HG03108 (cell line): ENCODE measurements around the gene ANO1.

Source experiments
- ATAC-seq: cut with Tn5 transposase; IDR thresholded peaks from one replicate; pipeline ENCODE4 v1.9.1; 2021; ENCODE audit warnings: moderate library complexity; ENCODE audit not compliant: unreplicated experiment

The ANO1 gene

DNA sequence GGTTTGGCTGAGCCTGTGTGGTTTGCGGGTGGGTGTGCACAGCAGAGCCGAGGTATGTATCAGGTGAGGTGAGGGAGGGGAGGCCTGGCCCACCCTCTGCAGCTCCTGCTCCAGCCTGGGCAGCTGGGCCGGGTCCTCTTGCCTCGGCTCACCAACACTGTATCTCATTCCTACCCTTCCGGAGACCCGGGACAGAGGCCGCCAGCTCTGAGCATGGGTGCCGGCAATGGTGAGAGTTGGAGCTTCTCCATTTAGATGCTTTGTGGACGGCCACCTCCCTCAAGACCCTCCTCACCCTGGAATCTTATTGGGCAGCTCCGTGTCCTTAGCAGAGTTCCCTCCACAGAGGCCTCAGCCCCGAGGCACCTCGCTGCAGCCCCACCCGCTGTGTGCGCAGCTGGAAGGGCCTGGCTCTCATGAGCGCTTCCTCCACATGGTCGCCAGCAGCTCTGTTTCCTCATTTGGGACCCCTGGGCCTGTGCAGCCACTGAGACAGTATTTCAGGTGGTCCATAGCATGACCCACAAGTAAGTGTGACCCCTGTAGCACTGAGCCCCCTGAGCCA, 55.7 kb downstream of the ANO1 start:
- ATAC-seq = no peak

- no peak for ATAC-seq
Measured at GRCh38 chr11:70134490-70134889, 56.4 kb downstream of the ANO1 start.

DNA sequence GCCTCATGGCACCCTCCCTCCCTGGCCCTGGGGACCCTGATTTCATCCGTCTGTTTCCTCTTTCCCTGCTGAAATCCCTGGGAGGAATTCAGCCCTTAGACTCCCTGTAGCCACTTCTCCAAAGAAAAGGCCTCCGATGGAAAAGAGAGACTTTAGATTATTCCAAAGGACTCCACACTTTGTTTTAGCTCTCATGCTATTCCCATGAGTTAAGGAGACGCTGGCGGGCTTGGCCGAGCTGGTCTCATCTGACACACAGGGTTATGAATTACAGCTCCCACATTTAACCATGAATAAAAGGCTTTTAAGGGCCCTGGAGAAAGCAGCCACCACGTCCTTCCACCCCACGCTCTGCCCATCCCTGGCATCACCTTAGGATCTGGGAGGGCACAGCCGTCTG, 57.0 kb downstream of the ANO1 start:
- no peak for ATAC-seq

GRCh38 chr11:70135625-70136059, 57.5 kb downstream of the ANO1 start:
- ATAC-seq = no peak

GRCh38 chr11:70137383-70137782, 59.3 kb downstream of the ANO1 start:
- no peak for ATAC-seq

DNA sequence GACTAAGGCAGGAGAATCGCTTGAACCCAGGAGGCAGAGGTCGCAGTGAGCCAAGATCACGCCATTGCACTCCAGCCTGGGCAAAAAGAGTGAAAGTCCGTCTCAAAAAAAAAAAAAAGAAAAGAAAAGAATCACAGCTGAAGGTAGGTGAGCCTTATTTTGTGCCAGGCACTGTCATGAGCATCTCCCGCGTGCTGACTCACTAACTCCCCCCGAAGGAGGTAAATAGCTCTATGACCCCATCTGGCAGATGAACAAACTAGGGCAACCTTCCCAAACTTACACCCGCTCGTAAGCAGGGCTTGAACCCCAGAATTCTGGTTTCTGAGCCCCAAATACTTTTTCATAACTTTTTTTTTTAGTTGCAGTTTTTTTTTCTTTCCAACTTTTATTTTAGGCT, 60.3 kb downstream of the ANO1 start:
- no peak for ATAC-seq

DNA sequence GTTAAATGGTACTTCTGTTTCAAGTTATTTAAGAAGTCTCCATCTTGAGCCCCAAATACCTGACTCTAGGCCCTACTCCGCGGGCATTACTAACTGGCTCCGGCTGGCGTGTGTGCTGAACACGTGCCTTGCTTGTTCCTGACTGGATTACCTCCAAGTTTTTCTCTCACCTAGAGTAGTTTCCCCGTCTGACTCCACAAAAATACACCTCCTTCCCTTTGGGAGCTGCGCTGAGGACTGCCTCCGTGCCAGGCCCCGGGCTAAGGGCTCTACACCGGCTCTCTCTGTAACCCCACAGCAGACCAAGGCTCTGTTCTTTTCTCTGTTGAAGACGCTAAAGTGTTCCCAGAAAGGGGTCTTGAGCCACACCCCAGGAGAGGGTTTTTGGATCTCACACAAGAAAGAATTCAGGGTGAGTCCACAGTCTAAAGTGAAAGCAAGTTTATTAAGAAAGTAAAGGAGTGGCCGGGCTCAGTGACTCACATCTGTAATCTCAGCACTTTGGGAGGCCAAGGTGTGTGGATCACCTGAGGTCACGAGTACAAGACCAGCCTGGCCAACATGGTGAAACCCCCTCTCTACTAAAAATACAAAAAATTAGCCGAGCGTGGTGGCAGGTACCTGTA, 61.8 kb downstream of the ANO1 start:
- ATAC-seq = no peak

GRCh38 chr11:70140711-70141485, 62.8 kb downstream of the ANO1 start:
- no peak for ATAC-seq

- ATAC-seq = no peak
Measured at GRCh38 chr11:70141486-70142220, 63.5 kb downstream of the ANO1 start.

- ATAC-seq = no peak
Measured at GRCh38 chr11:70142221-70142875, 64.2 kb downstream of the ANO1 start.

DNA sequence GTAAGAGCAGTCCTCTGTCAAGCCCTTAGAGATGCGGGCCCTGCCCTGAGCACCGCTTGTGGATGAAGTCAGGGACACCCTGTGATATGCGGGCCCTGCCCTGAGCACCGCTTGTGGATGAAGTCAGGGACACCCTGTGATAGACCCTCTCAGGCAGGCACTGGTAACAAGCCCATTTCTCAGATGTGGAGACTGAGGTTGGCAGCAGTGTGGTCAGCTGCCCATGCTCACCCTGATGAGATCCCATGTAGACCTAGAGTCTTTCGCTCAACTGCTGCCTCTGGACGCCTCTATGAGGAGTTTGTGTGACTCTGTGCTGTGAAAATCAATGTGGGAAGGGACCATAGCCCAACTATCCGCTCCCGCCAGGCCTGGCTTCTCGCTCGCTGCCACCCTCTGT, 66.1 kb downstream of the ANO1 start:
- no peak for ATAC-seq

DNA sequence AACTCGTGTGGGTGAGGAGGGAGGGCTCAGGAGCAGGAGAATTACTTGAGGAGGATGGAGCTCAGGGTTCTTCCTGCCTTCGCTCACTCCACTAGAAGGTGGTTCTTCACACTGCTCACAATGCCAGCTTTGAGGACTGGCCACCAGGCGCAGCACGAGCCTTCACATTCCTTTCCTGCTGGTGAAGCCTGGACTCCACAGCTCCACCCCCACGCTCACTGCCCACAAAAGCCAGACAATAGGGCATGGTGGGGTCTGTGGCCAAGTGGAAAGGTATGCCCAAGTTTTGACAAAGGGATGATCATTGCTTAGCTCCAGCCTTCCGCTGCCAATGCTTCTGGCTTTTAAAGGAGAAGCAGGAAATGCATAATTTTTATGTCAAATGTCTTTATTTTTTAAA, 67.0 kb downstream of the ANO1 start:
- ATAC-seq = no peak

GRCh38 chr11:70145841-70146240, 67.7 kb downstream of the ANO1 start:
- no peak for ATAC-seq

- ATAC-seq = no peak
Measured at GRCh38 chr11:70146299-70146698, 68.2 kb downstream of the ANO1 start.

- ATAC-seq = no peak
Measured at GRCh38 chr11:70146895-70147520, 68.9 kb downstream of the ANO1 start.

- no peak for ATAC-seq
Measured at GRCh38 chr11:70147668-70148067, 69.6 kb downstream of the ANO1 start.

- no peak for ATAC-seq
Measured at GRCh38 chr11:70151671-70152070, 73.6 kb downstream of the ANO1 start.

- ATAC-seq = no peak
Measured at GRCh38 chr11:70153133-70153727, 75.1 kb downstream of the ANO1 start.

DNA sequence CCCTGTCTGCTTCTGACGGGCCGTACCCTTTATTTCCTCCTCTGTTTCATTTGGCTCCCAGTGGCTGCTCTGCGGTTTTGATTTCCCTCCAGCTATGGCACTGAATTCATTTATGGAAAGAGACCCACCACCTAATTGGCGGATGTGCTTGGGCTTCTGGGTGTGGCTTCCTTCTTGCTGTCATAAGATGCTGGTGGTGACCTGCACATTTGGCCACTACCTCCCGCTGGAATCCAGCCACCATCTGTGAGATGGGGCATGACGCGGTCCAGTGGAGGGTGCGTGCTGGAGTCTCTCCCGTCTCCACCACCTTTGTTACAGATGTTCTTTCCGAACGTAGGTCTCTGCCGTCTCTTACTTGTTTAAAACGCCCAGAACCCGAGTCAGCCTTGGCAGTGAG, 77.3 kb downstream of the ANO1 start:
- no peak for ATAC-seq

- ATAC-seq = no peak
Measured at GRCh38 chr11:70156291-70157037, 78.3 kb downstream of the ANO1 start.
